HG02571 (cell line): ENCODE data around the gene SDK1.
A peak's percentile ranks its signal among the peaks of the same experiment; 100 is the strongest.

Source experiments
- ATAC-seq: cut with Tn5 transposase; IDR thresholded peaks from one replicate; pipeline ENCODE4 v1.9.1; 2021; ENCODE audit warnings: mild to moderate bottlenecking, moderate library complexity; ENCODE audit not compliant: unreplicated experiment

Gene SDK1

GRCh38 chr7:3300651-3301448 is at the start of gene SDK1:
SDK1 (plus strand) TSS chr7:3301252; CDS start chr7:3301587, 335 bp downstream.
- peak; percentile 96 for ATAC-seq

DNA sequence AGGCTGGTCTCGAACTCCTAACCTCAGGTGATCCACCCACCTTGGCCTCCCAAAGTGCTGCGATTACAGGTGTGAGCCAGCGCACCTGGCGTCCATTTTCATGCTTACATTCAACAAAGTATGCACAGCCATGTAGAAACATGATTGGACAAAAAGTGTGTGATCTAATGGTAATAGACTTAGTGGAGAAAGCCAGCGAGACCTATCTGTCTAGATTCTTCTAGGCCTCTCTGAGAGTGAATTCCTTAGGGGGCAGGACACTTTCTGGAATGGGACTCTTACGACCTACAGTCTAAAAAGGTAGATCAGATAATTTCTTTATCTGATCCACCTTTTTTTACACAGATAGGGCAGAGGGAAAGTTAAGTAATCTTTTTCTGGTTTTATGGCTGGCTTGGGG is 46.3 kb upstream of the SDK1 start:
- no peak for ATAC-seq

DNA sequence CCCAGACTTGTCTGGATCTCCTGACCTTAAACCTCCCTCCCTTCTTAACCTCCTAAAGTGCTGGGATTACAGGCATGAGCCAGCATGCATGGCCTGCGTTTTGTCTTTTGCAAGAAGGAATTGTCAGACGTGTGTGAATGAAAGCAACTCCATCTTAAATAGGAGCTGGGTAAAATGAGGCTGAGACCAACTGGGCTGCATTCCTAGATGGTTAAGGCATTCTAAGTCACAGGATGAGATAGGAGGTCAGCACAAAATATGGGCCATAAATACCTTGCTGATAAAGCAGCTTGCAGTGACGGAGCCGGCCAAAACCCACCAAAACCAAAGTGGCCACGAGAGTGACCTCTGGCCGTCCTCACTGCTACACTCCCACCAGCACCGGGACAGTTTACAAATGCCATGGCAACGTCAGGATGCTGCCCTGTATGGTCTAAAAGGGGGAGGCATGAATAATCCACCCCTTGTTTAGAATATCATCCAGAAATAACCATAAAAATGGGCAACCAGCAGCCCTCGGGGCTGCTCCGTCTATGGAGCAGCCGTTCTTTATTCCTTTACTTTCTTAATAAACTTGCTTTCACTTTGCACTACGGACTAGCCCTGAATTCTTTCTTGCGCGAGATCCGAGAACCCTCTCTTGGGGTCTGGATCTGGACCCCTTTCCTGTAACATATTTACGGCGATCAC is 41.2 kb upstream of the SDK1 start:
- ATAC-seq = no peak

DNA sequence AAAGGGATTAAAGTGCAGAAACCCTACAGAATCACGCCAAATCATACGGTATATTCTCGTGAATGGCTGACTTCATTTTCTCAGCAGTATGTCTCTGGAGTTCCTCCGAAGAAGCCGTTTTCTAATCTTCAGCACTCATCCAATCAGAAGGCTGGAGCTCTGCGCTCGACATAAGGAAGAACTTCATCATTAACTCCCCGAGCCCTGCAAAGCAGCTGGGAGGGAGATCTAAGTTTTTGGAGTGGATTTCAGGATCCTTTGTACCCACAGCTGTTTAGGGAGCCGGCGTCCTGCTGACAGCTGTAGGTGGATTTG is 40.7 kb upstream of the SDK1 start:
- no peak for ATAC-seq

DNA sequence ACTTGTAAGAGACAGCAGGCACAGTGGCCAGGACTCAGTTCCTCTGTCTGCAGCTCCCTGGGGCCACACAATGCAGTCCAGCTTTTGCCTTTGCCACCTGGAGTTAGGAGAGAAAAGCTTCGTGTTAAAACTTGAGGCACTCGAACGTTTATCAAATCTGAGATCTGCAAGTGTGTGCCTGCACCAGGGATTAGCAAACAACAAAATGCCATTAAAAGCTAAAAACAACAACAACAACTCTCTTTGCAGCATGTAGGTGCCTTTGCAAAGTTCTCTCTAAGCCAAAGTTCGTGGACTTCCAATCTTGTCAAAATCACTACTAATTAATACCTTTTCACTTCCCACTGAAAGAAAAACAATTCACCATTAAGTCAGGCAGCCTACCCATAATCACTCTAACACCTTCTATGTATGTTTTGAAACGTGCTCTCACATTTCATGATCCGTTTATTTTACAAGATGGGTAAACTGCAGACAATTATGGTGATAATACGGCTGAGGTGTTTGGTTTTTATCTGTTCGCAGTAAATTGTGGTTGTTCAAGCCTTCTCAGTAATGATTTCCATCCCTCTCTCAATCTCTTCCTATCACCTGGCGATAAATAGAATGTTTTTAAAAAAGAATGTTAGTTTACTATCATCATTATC is 36.2 kb upstream of the SDK1 start:
- ATAC-seq = no peak

DNA sequence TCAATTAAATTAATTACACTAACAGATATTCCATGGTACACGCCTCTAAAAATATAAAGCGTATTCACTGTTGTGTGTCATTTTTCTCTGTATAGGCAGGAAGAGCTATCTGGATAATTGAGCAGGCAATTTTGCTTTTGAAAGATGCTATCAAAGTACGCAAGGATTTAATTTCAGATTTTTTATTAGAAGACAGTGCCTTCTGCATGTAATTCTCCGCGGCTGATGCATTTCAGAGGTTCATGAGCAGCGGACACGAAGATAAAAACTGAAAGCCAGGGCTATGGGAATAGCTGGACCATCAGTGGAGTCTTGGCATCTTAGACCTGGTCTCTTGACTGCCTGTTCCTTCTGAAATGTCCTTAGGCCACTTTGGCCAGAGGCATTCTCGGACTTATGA is 35.7 kb upstream of the SDK1 start:
- no peak for ATAC-seq

DNA sequence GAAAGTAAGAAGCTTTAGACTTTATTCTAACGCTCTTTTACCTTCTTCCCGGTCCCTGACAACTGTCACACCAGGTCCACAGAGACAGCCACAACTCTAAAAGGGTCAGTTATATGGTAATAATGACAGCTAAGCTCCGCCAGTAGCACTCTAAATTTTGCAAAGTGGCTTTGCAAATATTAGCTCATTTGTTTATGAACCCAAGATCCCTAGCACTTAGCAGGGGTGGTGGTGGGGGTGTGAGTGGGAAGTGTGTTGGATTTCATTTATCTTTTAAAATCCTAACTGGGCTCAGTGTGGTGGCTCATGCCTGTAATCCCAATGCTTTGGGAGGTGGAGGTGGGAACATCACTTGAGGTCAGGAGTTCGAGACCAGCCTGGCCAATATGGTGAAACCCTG is 34.8 kb upstream of the SDK1 start:
- ATAC-seq = no peak

DNA sequence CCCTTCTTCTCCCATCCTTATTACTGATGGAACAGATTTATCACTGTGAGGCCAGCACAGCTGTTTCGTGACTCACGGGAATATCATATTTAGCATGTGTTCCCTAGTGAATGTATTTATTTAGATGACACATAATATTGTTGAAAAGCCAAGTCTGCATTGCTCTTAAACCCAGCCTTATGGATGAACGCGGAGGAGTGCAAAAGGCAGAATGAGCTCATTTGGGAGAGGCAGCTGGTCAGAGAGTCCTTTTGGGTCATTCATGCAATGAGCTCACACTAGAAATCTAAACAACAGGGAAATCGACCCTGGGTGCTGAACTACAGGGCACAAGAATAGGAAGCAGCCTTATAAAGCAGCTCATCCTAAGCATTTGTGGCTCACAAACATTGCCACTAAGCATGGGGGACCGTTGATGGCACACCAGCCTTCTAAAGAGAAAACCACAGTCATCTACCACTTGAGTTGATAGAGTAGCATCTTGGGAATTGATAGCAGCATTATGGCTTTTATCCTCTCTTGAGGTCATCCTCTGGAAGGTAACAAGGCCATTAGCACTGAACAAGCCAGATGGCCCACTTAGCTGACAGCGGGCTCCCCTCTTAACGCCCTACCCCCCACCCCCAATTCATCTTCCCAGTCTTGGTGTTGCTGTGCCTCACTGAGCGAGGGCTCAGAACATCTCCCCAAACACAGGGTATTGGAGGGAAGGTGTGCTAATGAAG is 32.9 kb upstream of the SDK1 start:
- ATAC-seq = no peak

DNA sequence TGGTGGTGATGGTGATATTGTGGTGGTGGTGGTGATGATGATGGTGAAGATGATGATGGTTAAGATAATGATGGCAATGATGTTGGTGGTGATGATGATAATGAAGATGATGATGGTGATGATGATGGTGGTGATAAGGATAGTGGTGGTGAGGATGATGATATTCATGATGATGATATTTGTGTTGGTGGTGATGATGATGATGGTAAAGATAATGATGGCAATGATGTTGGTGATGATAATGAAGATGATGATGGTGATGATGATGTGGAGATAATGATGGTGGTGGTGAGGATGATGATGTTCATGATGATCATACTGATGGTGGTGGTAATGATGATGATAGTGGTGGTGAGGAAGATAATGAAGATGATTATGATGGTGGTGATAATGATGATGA is 30.7 kb upstream of the SDK1 start:
- no peak for ATAC-seq

GRCh38 chr7:3271298-3271697 is 29.8 kb upstream of the SDK1 start:
- ATAC-seq = no peak

- ATAC-seq = no peak
These were observed 28.3 kb upstream of the SDK1 start for GRCh38 chr7:3272691-3273141.

- ATAC-seq = no peak
These were observed 26.9 kb upstream of the SDK1 start for GRCh38 chr7:3274131-3274530.

- ATAC-seq = no peak
These were observed 23.2 kb upstream of the SDK1 start for GRCh38 chr7:3277604-3278572.

- ATAC-seq = no peak
These were observed 21.8 kb upstream of the SDK1 start for GRCh38 chr7:3279147-3279818.

DNA sequence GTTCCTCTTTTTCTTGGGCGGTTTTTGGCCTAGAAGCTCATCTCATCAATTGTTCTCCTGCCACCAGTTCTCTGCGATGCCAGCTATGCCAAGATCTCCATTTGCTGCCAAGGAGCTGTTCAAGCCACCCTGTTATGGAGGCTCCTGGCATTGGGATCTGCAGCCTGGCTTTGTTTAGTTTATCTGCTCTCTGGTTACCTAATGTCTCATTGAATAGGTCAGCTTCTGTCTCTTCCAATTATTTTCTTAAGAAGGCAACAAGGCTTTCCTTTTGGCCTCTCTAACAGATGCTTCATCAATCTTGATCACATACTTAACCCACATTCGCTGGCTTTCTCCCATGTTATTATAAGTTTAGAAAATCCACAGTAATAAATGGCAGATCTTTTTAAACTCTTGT is 20.6 kb upstream of the SDK1 start:
- ATAC-seq = no peak

GRCh38 chr7:3280946-3281656 is 20.0 kb upstream of the SDK1 start:
- no peak for ATAC-seq

DNA sequence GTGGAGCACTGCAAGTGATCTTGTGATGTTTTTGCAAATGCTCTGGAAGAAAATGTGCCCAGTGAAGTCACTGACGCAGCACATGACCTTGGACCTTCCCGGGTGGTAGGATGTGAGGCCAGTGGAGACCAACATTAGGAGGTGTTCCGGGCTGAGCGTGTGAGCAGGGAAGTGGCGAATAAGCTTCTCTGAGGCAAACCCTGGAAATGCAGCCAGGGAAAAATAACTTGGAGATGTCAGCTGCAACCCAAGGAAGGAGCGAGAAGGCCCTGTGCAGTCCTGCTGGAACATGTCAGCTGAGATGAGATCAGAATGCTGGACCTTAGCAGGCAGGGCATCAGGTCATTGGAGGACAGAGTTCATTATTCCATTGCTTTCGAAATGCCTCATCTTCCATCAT is 18.6 kb upstream of the SDK1 start:
- no peak for ATAC-seq

- no peak for ATAC-seq
These were observed 17.8 kb upstream of the SDK1 start for GRCh38 chr7:3283130-3283704.

GRCh38 chr7:3285652-3286051 is 15.4 kb upstream of the SDK1 start:
- ATAC-seq = no peak
